NK-92 treated with Interleukin-12 subunit alpha and Interleukin-12 subunit beta, amount 100 ng/mL, for 24 hours (cell line): ENCODE results near the gene MYH6.
"Not testable (repeated sequence)": the region's sequence is repeated elsewhere in the genome, so short reads cannot be mapped to it uniquely, and the experiment has no call there.

Source experiments
- DNase-seq: peaks from one replicate; lab custom pipeline; 2025; lab: John Stamatoyannopoulos, UW

The MYH6 gene

GRCh38 chr14:23435543-23436326 lies 27.7 kb upstream of the MYH6 start, which contains the start of gene MYH7:
Gene MYH7, minus strand, starts transcription at chr14:23435660. Its CDS starts 1,928 bp downstream, at chr14:23433732.
- no peak for DNase-seq

DNA sequence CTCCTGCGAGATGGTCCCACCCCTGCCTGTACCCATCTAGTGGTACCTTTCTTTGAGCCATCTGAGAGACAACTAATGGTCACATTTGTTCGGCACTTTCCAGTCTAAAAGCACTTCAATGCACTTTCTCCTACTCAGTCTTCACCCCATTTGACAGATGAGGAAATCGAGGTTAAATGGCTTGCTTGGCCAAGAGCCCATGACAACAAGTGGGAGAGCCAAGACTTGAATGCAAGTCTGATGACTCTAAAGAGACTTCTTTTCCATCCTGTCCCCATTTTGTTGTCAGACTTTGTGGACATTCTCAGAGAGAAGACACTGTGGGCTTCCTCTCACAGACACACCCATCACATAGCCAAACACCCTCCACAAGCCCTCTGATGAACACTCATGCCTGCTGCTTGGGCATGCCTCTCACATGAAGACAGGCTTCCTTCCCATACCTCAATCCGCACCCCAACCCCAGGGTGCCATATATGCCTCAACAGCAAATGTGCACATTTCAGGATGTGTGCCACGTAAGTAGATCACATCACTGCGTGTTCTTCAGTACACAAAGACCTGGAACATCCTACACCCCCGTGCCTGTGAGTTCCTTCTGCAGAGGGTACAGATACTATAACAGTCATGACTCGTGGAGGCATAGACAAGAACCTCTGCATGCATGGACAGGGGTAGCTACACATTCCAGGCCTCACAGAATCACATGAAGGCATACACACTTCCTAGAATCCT lies 26.6 kb upstream of the MYH6 start:
- no peak for DNase-seq

GRCh38 chr14:23433457-23433856 lies 25.4 kb upstream of the MYH6 start:
- no peak for DNase-seq

DNA sequence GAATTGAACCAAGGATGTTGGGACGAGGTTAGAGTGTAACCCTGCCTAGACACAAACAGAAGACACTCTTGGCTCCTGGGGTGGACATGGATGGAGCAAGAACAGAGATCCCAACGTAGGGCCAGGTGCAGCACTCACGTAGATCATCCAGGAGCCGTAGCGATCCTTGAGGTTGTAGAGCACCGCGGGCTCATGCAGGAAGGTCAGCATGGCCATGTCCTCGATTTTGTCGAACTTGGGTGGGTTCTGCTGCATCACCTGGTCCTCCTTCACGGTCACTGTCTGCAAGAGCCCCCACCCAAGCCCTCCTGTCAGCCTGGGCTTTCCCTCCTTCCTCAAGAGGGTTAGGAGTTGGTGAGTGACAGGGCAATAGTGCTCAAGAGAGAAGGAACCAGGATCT lies 24.9 kb upstream of the MYH6 start:
- DNase-seq = no peak

DNA sequence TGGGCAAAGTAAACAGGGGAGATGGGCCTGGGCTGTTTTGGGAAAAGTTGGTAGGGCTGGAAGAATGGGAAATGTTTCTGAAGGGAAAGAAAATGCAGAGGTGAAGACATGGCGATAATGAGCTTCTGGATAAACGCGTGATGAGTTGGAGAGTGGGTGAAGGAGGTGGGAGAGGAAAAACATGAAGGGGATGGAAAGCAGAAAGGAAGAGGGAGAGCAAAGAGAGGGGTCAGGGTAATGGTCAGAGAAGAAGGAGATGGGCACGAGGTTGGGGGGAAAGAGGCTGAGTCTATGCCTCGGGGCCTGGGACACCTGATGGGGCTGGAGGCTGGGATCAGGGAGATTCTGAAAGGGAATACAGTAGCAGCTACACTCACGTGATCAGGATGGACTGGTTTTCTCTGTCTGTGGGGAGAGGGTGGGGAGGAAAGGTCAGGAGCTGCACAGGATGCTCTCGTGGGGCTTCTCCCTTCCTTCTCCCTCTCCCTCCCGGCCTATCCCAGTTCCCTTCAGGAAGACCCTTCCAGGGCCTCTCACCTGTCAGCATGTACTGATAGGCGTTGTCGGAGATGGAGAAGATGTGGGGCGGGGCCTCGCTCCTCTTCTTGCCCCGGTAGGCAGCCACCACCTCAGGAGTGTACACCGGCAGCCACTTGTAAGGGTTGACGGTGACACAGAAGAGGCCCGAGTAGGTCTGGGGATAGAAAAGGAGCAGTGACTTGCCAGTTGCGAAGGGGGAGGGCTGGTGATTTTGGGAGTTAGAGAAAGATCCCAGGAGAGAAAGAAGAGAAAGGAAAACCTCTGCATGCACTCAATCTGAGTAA lies 24.2 kb upstream of the MYH6 start:
- DNase-seq = no peak

- no peak for DNase-seq
These were observed 23.4 kb upstream of the MYH6 start for GRCh38 chr14:23431486-23431885.

GRCh38 chr14:23430723-23431085 lies 22.6 kb upstream of the MYH6 start:
- DNase-seq = no peak

DNA sequence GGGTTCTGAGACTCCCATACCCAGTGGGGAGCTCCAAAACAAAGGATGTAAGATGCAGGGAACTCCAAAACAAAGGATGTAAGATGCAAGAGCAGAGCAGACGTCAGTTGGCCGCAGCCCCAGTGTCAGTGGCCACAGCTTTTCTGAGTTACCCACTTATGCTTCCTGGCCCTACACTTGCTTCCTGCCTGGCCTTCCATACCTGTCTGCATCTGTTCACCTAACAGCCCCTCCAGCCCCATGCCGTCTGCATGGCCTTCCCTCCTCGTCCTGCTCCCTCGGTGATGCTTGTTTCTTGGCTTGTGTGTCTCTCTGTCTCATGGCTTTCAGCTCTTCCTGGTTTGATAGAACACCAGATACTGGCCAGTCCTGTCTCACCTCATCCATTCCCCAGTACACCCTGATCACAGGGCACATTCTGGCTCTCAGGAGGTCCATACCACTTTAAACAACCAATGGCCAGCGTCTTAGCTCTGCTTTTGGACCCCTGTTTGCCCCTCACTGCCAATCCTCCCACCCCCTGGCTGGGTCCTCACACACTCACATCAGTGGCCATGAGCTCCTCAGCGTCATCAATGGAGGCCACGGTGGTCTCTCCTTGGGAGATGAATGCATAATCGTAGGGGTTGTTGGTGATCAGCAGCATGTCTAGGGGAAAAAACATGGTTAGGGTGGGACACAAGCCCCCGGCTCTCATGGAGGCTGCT lies 22.1 kb upstream of the MYH6 start:
- no peak for DNase-seq

- DNase-seq = no peak
These were observed 20.8 kb upstream of the MYH6 start for GRCh38 chr14:23428686-23429495.

DNA sequence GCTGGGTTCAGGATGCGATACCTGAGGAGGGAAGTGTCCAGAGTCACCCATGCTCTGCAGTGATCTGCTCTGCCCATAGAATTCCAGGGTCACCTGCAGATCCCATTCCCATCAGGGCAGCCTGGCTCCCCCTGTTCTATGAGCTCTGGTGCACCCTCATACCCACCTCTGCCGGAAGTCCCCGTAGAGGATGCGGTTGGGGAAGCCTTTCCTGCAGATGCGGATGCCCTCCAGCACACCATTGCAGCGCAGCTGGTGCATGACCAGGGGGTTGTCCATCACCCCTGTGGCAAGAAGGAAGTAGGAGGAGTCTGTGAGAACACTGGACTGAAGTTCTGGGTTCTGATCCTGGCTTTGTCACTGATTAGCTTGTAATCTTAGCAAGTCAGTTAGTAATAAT lies 17.7 kb upstream of the MYH6 start:
- not testable (repeated sequence) for DNase-seq

DNA sequence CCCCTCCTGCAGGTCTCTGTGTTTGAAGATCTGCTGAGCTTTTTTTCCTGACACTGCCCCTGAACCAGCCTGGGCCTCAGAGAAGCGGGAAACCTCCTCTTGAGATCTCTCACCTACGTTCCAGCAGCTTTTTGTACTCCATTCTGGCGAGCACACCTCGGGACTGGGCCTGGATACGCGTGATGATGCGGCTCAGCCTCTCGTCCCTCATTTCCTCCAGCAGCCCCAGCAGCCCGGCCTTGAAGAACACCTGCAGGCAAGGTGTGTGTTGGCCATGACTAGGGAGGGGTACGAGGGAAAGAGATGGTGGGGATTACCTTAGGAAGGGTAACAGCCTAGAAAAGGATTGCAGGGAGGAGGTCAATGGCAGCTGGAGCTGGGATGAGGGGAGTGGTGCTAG lies 17.1 kb upstream of the MYH6 start:
- DNase-seq = no peak

- no peak for DNase-seq
These were observed 15.6 kb upstream of the MYH6 start for GRCh38 chr14:23423657-23424056.

GRCh38 chr14:23421594-23421993 lies 13.5 kb upstream of the MYH6 start:
- no peak for DNase-seq

GRCh38 chr14:23419646-23420045 lies 11.6 kb upstream of the MYH6 start:
- not testable (repeated sequence) for DNase-seq

DNA sequence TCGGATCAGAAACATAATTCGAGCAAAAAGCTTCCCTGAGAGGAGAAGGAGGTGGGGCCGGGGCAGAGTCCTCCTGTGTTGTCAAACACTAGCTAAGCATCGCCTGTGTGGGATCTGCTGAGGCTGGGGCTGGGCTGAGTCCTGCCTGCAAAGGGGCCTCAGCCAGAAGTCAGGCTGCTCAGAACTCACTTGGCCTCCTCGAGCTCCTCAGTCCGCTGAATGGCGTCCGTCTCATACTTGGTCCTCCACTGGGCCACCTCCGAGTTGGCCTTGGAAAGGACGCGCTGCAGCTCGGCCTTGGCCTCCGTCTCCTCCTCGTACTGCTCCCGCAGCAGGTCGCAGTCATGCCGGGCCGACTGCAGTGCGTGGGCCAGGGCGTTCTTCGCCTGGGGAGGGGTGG lies 9.9 kb upstream of the MYH6 start:
- DNase-seq = no peak

GRCh38 chr14:23417269-23417668 lies 9.2 kb upstream of the MYH6 start:
- DNase-seq = not testable (repeated sequence)

DNA sequence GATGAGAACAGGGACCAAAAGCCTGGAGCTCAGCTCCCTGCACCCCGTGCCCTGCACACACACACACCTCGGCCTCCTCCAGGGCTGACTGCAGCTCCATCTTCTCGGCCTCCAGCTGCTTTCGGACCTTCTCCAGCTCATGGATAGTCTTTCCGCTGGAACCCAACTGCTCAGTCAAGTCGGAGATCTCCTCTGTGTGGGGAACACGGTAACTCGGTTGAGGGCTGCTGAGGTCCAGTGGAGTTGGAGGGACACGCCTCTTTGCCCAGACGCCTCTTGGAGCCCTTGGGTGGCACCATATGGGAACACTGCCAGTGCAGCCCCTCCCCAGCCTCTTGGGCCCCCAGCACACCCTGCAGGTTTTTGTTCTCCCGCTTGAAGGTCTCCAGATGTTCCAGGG lies 8.7 kb upstream of the MYH6 start:
- no peak for DNase-seq

DNA sequence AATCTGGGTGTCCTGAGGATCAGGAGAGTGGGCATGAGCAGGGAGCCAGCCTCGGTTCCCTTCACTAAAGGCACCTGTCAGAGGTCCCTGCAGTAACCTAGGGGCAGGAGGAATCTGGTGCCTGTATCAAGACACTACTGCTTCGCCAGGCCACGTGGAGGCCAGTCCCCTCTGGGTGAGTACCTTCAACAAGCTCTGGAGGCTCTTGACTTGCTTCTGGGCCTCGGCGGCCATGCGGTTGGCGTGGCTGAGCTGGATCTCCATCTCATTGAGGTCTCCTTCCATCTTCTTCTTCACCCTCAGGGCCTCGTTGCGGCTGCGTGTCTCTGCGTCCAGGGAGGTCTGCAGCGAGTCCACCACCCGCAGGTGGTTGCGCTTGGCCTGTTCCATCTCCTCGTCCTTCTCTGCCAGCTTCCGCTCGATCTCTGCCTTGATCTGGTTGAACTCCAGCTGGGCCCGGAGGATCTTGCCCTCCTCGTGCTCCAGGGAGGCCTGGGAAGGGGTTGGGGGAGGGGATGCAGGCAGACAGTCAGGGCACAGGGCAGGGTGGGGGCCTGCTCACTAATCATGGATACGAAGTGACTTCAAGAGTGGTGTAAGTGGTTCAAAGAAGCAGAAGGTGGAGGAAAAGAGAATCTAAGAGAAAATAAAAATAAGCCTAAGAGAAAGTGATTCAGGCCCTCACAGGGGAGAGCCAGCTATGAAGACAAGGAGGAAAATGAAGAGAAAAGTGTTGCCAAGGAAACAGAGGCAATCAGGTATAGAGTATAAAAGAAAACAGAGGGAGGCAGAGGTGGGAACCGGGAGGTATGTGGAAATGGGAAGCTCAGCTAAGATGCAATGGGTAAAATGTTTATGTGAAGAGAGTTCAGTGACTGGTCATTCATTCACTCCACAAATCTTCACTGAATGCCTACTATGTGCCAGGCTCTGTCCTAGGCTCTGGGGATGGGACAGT lies 8.0 kb upstream of the MYH6 start:
- DNase-seq = no peak

DNA sequence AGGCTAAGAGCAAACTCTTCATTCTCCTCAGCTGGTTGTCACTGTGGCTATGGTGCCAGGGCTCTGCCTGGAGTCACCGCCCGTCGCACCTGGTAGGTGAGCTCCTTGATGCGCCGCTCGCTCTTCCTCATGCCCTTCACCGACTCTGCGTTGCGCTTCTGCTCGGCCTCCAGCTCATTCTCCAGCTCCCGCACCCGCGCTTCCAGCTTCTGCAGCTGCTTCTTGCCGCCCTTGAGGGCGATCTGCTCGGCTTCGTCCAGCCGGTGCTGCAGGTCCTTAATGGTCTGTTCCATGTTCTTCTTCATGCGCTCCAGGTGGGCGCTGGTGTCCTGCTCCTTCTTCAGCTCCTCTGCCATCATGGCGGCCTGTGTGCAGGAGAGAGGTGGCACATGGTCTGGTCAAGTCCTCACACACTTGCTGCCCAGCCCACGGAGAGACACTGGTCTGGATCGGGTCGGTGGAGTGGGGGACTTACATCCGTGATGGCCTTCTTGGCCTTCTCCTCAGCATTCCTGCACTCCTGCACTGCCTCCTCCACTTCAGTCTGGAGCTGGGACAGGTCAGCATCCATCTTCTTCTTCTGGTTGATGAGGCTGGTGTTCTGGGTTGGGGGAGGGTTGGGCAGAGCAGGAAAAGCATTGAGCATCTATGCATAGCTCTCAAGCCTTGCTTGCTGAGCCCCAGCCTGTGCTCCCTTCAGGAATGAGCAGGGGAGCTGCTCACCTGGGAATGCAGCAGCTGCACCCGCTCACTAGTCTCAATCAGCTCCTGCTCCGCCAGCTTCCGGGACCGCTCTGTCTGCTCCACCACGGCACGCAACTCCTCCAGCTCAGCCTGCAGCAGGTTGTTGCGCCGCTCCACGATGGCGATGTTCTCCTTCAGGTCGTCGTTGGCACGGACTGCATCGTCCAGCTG lies 7.1 kb upstream of the MYH6 start:
- no peak for DNase-seq
